ENCODE measurements around the gene MNX1. TPM values are rescaled to one million over a fixed set of nuclear protein-coding genes. Genes with fewer than 3 reads are reported as not detected.

The MNX1 gene
- total and polyA plus RNA-seq, 2 donors (not counting 3 experiments of a cell fraction or from before 2014, with no cell fraction given) = not detected

DNA sequence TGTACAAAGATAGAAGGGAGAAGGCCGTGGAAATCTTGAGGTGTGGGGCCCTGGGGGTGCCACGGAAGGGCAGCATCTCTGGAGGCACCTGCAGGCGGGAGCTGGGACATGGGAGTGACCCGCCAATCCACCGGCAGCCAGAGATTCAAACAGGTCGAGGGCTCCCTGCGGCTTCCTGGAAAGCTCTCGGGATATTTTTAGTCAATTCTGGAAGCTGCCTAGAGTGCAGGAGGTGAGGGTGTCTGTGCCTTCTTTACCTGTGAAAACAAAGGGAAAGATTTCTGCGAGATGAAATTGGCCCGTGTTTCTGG, 16.6 kb downstream of the MNX1 start:
- Histone ChIP-seq H3K27me3 (ENCODE audit: control insufficient read depth in 2 of 2, insufficient read depth in 2 of 2, low read length in 2 of 2) (peaks cover 23 to 33% of the 10 kb centered on the region in 2 experiments), H3K9me1 (replicated peaks; ENCODE audit: control insufficient read depth, extremely low read depth, insufficient read depth, low read length) (no peaks in the 10 kb centered on the region), H3K4me3 (replicated peaks in 1 of 3; ENCODE audit: insufficient read depth in 1 of 3, low read depth in 1 of 3, low read length in 3 of 3) (no peak overlapping the region), H4K20me1 (replicated peaks; ENCODE audit: control insufficient read depth, extremely low read depth, insufficient read depth, low read length) (no peaks in the 10 kb centered on the region), H3K4me2 (ENCODE audit: insufficient read depth, low read length) (no peak overlapping the region), H3K36me3 (ENCODE audit: control insufficient read depth in 2 of 2, extremely low read depth in 1 of 2, insufficient read depth in 2 of 2, low read length in 2 of 2) (no peaks in the 10 kb centered on the region), H3K4me1 (ENCODE audit: control insufficient read depth, extremely low read depth, insufficient read depth, low read length) (no peaks in the 10 kb centered on the region), H2AFZ (ENCODE audit: low read depth, low read length) (no peak overlapping the region), H3K79me2 (ENCODE audit: control insufficient read depth, insufficient read depth, low read length) (no peaks in the 10 kb centered on the region), H3K27ac (ENCODE audit: insufficient read depth, low read depth, low read length) (no peak overlapping the region), H3K9me3 (replicated peaks; ENCODE audit: control insufficient read depth, insufficient read depth, low read length) (no peaks in the 10 kb centered on the region), H3K9ac (replicated peaks; ENCODE audit: extremely low read depth, insufficient read depth, low read length) (no peak overlapping the region)
- no peak for FAIRE-seq
- CTCF ChIA-PET = interaction anchor here (2.1 kb wide), 1 partner anchor 22 kb away, joined by 5 read pairs; no protein-coding TSS in a partner anchor
- DNase-seq (ENCODE audit: low read depth, low spot score) = no peak
- POLR2A ChIA-PET = no interaction called here
- no TSS peak for BruUV-seq (replicated peaks)
- dilution Hi-C loops (cut with MboI; ENCODE audit: extremely low pct_ligation_motif_present, low sequenced_read_pairs) = no loop called here
- TF ChIP-seq POLR2AphosphoS5 (IDR thresholded peaks at IDR 0.05; ENCODE audit: insufficient read depth, low read depth, low read length) (no peak), MYC (IDR thresholded peaks at IDR 0.05; ENCODE audit: low read depth, low read length) (no peak), FOS (IDR thresholded peaks at IDR 0.05; ENCODE audit: borderline replicate concordance, insufficient read depth, low read length) (no peak), POLR2A (IDR thresholded peaks at IDR 0.05; ENCODE audit: low read depth, low read length) (no peak), JUN (IDR thresholded peaks at IDR 0.05; ENCODE audit: borderline replicate concordance, insufficient read depth, insufficient read length, low read depth) (no peak)
- TF ChIP-seq, protein P1, sequence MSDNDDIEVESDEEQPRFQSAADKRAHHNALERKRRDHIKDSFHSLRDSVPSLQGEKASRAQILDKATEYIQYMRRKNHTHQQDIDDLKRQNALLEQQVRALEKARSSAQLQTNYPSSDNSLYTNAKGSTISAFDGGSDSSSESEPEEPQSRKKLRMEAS (IDR thresholded peaks at IDR 0.05; ENCODE audit: insufficient read depth, insufficient read length) = no peak
- TF ChIP-seq, protein P2, sequence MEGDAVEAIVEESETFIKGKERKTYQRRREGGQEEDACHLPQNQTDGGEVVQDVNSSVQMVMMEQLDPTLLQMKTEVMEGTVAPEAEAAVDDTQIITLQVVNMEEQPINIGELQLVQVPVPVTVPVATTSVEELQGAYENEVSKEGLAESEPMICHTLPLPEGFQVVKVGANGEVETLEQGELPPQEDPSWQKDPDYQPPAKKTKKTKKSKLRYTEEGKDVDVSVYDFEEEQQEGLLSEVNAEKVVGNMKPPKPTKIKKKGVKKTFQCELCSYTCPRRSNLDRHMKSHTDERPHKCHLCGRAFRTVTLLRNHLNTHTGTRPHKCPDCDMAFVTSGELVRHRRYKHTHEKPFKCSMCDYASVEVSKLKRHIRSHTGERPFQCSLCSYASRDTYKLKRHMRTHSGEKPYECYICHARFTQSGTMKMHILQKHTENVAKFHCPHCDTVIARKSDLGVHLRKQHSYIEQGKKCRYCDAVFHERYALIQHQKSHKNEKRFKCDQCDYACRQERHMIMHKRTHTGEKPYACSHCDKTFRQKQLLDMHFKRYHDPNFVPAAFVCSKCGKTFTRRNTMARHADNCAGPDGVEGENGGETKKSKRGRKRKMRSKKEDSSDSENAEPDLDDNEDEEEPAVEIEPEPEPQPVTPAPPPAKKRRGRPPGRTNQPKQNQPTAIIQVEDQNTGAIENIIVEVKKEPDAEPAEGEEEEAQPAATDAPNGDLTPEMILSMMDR (IDR thresholded peaks at IDR 0.05; ENCODE audit: extremely low read depth in 1 of 2, insufficient read depth in 1 of 2, low read depth in 1 of 2, low read length in 2 of 2) = no peak
- intact Hi-C loops (cut with micrococcal nuclease) = no loop called here

Measured in endothelial cell of umbilical vein (primary cell).